ENCODE results near the gene RAB14.
"Not testable (repeated sequence)": the region's sequence is repeated elsewhere in the genome, so short reads cannot be mapped to it uniquely, and the experiment has no call there.

RAB14 gene

DNA sequence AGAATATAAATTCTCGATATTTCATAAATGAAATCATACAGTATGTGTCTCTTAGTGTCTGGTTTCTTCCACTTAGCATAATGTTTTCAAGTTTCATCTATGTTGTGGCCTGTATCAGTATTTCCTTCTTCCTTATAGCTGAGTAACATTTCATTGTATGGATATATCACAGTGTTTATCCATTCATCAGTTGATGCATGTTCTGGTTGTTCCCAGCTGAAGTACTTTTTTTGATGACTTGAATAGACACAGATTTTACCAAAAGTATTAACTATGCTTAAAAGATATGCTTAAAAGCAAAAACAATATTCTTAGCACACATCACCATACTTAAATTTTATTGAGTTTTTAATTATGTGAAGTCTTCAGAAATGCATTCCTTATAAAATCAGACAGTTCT, 12.7 kb downstream of the RAB14 start:
- DNase-seq: no peak

DNA sequence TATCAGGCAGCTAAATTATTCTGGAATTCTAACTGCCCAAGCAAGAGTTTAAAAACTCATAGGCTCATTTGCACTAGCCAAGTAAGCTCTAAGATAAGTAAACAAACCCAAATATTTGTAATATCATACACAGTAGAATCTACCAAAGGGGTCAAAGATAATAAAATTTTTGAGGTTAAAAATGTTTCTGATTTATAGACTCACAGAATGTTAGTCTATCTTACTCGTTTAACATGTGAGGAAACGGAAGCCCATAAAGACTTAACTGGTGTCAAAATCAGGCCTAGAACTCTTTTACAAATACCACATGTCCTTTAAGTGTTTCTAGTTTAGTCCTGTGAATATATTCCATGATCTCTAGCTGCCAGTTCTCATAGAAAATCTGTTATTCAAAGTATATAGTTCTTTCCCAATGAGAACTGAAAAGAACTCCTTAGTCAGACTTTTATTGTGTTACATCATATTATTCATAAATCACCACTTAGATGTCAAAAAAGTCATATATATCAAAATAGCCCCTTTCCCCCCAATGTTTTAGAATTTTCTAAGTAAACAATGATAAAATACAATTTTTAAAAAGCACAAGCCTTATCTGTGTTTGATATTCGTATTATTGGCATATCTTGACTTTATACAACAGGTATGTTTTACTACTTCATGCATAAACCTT, 13.9 kb downstream of the RAB14 start:
- no peak for DNase-seq

DNA sequence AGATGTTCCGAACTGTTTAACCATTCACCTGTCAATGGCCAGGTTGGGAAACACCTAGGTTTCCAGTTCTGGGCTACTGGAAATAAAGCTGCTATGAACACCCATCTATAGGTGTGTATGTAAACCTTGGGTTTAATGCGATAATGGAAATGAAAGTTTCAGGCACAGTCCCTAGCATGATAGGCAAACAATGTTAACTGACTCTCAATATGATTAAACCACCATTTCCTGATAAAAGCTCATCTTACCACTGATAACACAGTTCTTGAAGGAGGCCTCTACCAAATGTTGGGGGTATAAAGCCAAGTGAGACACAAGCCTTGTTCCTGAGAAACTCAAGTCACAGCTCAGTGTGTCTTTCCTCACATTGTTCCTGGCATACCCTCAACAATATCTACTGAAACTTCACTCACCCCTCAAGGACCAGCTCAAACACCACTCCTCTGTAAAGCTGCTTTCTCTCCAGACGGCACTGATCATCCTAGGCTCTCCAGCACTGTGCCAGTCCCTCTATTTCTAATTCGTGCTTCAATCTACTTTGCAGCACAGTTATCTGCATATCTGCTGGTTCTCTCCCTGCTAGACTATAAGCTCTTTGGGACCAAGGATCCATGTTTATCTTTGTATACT, 15.8 kb downstream of the RAB14 start:
- no peak for DNase-seq

DNA sequence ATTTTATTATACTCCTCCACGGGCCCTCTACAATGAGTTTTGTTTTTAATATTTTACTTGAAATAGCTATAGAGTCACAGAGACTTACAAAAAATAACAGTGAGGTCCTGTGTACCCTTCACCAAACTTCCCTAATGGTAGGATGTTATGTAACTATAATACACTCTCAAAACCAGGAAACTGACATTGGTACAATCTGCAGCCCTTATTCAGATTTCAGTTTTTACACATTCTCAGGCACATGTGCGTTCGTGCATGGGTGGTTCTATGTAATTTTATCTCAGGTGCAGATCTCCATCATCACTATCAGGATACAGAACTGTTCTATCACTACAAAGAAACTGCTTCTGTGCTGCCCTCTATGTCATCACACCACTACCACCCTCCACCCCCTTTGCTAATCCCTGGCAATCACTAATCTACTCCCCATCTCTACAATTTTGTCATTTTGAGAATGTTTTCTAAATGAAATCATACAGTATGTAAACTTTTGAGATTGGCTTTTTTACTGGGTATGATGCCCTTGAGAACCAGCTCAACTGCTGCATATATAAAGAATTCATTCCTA, 16.4 kb downstream of the RAB14 start:
- DNase-seq: no peak

GRCh38 chr9:121184463-121184862, 17.2 kb downstream of the RAB14 start:
- DNase-seq: no peak

GRCh38 chr9:121183666-121184423, 17.8 kb downstream of the RAB14 start:
- DNase-seq: no peak

- no peak for DNase-seq
Measured at GRCh38 chr9:121182989-121183388, 18.7 kb downstream of the RAB14 start.

DNA sequence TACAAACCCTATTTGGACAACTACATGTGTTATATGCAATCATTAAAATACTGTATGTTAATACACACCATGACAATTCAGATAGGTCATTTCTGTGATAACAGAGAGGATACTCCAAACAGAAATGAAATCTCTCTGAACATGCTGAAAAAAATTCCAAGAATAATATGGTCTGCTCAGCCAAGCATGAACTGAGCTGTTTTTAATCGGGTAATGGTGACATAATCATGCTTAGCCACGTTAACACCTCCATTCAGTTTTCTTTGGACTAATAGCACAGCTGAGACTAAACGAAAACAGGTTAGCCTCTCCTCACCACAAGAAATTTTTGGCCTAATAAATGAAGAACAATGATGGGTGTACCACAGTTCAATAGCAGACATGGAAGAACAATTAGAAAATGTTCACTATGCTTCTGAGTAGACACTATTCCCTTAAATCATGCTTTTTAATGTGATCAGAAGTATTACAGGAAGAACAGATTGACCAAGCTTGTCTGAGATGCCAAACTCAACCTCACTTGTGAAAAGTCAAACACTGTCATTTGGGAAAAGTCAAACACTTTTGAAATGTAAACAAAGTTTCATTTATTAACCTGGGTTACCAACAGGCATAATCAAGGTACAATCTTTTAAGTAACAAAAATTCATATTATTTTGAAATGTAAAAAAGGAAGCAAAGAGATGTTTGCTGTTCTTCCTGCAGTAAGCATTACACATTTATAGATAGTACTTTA, 19.4 kb downstream of the RAB14 start:
- DNase-seq: no peak

GRCh38 chr9:121179930-121180681, 21.6 kb downstream of the RAB14 start:
- DNase-seq: no peak

DNA sequence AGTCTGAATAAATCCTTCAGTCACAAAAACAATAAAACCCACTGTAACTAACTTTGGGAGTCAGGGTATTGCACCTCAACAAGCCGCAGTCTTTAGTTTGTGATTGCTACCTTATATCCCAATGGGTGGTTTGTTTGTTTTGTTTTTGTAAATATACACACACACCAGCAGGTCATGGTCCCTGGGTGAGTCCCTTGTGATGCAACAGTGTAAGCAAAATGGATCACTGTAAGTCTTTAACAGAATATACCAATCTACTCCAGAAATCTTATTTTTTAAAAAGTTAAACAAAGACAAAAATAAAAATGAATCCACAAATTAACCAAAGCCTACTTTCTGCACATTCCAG, 22.3 kb downstream of the RAB14 start:
- not testable (repeated sequence) for DNase-seq

GRCh38 chr9:121178676-121179372, 22.8 kb downstream of the RAB14 start:
- DNase-seq: no peak

- DNase-seq: no peak
Measured at GRCh38 chr9:121173501-121173900, 28.2 kb downstream of the RAB14 start.

DNA sequence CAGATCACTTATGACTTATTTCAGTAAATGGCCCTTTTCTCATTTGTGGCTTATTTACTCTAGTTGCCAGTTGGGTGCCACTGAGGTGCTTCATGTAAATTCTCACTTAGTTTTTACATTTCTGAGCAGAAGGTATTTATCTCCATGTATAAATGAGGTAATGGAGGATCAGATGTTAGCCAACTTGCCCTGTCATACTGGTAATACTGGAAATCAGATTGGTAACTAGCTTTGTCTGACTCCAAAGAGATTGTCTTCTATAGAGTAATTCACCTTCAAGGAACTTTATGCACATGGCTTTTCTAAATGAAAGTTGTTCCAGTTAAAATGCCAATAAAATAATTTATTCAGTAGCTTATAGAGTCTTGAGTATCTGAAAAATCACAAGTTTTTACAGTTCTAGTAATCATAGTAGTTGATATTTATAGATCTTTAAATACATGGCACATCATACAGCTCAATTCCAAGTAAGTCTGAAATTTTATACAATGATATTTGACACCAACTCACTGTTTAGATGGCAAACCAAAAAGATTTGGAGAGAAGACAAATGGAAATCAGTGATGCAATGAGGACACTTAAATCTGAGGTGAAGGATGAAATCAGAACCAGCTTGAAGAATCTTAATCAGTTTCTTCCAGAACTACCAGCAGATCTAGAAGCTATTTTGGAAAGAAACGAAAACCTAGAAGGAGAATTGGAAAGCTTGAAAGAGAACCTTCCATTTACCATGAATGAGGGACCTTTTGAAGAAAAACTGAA, 28.8 kb downstream of the RAB14 start:
- no peak for DNase-seq

DNA sequence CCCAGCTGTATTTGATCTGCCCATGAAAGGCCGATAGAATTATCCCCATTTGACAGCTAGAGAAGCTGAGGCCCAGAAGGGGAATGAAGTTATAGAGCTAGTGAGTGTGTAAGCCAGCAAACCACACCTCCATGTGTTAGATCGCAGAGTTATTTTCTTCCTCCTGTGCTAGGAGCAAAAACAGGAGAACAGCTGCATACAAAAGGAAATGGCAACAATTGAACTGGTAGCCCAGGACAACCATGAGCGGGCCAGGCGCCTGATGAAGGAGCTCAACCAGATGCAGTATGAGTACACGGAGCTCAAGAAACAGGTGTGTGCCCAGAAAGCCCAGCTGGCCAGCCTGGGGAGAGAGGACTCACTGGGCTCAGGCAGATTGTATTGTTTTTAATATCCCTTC, 30.4 kb downstream of the RAB14 start:
- no peak for DNase-seq

- DNase-seq: no peak
Measured at GRCh38 chr9:121169094-121169601, 32.5 kb downstream of the RAB14 start.

- DNase-seq: no peak
Measured at GRCh38 chr9:121168052-121168451, 33.6 kb downstream of the RAB14 start.

GRCh38 chr9:121160025-121160424, 41.6 kb downstream of the RAB14 start:
- DNase-seq: no peak

DNA sequence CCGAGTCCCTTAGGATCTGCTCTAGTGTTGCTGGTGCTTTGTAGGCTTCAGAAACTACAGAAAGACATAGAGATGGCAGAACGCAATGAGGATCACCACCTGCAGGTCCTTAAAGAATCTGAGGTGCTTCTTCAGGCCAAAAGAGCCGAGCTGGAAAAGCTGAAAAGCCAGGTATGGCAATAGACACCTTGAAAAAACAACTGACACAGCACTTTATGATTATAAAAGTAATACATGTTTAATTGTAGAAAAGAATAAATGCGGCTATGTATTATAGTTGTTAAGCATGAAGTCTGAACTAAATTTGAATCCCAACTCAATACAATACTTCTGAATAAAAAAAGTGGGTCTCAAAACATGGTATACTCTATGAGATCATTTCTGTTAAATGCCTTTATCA, 43.7 kb downstream of the RAB14 start:
- DNase-seq: no peak

DNA sequence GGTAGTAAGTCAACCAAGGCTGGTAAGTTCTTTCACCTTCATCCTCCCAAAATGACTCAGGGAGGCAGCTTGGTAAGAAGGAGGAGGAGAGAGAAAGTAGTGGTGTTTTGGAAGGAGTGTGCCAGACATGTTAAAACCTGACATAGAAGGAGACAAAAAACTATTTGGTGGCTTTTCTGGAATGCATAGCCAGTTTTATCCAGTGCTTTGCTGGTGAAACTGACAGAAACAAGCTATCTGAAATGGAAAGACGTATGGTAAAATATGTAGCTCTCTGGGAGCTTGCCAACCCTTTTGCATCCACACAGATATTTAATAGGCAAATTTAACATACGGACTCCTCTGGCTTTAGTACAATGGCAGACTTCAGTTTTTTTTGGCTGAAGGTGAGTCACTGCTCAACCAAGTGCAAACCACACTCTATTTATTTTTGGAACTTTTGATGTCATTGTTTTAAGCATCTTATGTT, 45.4 kb downstream of the RAB14 start:
- no peak for DNase-seq

- no peak for DNase-seq
Measured at GRCh38 chr9:121154782-121155181, 46.9 kb downstream of the RAB14 start.

GRCh38 chr9:121153642-121154041, 48.0 kb downstream of the RAB14 start:
- DNase-seq: no peak

Data from CD4-positive, alpha-beta T cell treated with Interleukin-15 for 1 hour (primary cell).